LNCaP clone FGC (cell line): ENCODE results near the gene PRKAG1.

Source experiments
- DNase-seq: peaks from one replicate; pipeline ENCODE4 v3.0.0-alpha.2; 2011; ENCODE audit warnings: low read depth
- H3K4me3 ChIP-seq: 2 replicates; pipeline ENCODE4 v1.5.1; 2011; ENCODE audit warnings: mild to moderate bottlenecking, low read depth, low read length, control low read depth
- CTCF ChIP-seq: IDR thresholded peaks from 2 replicates; pipeline ENCODE4 v1.5.1; 2012; ENCODE audit warnings: mild to moderate bottlenecking; ENCODE audit not compliant: control insufficient read depth, insufficient read depth; ENCODE audit errors: extremely low read depth

The PRKAG1 gene

GRCh38 chr12:48954841-48955501, 63.6 kb downstream of the PRKAG1 start:
- no peak for DNase-seq
- no peak for TF ChIP-seq CTCF
- H3K4me3 ChIP-seq, result peak overlapping the region; percentile 95; the same call in 1 of the 2 replicates

- no peak for TF ChIP-seq CTCF
- DNase-seq, result no peak
- H3K4me3 ChIP-seq, result no peak overlapping the region
Measured at GRCh38 chr12:48954061-48954460, 64.5 kb downstream of the PRKAG1 start.

GRCh38 chr12:48952691-48953090, 65.9 kb downstream of the PRKAG1 start:
- TF ChIP-seq CTCF, result no peak
- DNase-seq, result no peak
- no peak overlapping the region for H3K4me3 ChIP-seq
